ENCODE data around the gene ALDH3B1.

Gene ALDH3B1

DNA sequence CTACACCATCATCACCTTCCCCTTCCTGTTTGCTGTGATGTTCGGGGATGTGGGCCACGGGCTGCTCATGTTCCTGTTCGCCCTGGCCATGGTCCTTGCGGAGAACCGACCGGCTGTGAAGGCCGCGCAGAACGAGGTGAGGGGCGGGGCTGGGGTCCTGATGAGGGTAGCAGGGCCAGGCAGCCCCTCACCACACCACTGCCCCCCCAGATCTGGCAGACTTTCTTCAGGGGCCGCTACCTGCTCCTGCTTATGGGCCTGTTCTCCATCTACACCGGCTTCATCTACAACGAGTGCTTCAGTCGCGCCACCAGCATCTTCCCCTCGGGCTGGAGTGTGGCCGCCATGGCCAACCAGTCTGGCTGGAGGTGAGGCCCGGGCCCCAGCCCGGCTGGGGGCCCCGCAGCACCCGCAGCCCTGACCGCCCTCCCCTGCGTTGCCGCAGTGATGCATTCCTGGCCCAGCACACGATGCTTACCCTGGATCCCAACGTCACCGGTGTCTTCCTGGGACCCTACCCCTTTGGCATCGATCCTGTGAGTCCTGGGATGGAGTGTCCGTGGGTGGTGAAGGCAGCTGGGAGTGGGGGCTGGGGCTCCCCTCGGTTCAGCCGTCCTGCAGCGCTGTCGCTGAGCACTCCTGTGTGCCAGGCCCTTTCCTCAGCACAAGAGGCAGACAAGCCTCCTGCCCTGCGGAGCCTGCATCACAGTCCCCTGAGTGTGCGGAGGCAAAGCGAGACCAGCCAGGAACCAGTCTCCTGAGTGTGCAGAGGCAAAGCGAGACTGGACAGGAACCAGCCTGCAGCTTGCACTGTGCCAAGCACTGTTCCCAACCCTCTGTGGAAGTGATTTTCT lies 37.5 kb downstream of the ALDH3B1 start:
- H3K27me3 ChIP-seq (ENCODE audit: control insufficient read depth, insufficient read depth, low read length): no peaks in the 10 kb centered on the region
- H3K36me3 ChIP-seq (ENCODE audit: control insufficient read depth, insufficient read depth, low read length): peaks cover 2% of the 10 kb centered on the region; the same call in 1 of the 2 replicates
- no peak for DNase-seq (ENCODE audit: low read depth, low spot score)
- no peak overlapping the region for H3K27ac ChIP-seq (ENCODE audit: low read length)
- no CpG with 5 or more reads among the region's 37 CpGs for WGBS (ENCODE audit: insufficient coverage, insufficient read length)
- no peaks in the 10 kb centered on the region; the same call in 1 of the 2 replicates for H3K4me1 ChIP-seq (ENCODE audit: control insufficient read depth, insufficient read depth, low read length)
- H3K9me3 ChIP-seq (ENCODE audit: control insufficient read depth, insufficient read depth, low read length): no peaks in the 10 kb centered on the region
- no peak overlapping the region for H3K4me3 ChIP-seq (ENCODE audit: low read length)

GRCh38 chr11:68048681-68049508 lies 38.8 kb downstream of the ALDH3B1 start:
- Histone ChIP-seq H3K36me3 (ENCODE audit: control insufficient read depth, insufficient read depth, low read length) (peaks cover 7% of the 10 kb centered on the region), H3K27me3 (ENCODE audit: control insufficient read depth, insufficient read depth, low read length) (no peaks in the 10 kb centered on the region), H3K27ac (ENCODE audit: low read length) (no peak overlapping the region), H3K4me1 (ENCODE audit: control insufficient read depth, insufficient read depth, low read length) (no peaks in the 10 kb centered on the region; the same call in 1 of the 2 replicates), H3K9me3 (ENCODE audit: control insufficient read depth, insufficient read depth, low read length) (no peaks in the 10 kb centered on the region), H3K4me3 (ENCODE audit: low read length) (no peak overlapping the region)
- no CpG with 5 or more reads among the region's 35 CpGs for WGBS (ENCODE audit: insufficient coverage, insufficient read length)
- DNase-seq (ENCODE audit: low read depth, low spot score): no peak

DNA sequence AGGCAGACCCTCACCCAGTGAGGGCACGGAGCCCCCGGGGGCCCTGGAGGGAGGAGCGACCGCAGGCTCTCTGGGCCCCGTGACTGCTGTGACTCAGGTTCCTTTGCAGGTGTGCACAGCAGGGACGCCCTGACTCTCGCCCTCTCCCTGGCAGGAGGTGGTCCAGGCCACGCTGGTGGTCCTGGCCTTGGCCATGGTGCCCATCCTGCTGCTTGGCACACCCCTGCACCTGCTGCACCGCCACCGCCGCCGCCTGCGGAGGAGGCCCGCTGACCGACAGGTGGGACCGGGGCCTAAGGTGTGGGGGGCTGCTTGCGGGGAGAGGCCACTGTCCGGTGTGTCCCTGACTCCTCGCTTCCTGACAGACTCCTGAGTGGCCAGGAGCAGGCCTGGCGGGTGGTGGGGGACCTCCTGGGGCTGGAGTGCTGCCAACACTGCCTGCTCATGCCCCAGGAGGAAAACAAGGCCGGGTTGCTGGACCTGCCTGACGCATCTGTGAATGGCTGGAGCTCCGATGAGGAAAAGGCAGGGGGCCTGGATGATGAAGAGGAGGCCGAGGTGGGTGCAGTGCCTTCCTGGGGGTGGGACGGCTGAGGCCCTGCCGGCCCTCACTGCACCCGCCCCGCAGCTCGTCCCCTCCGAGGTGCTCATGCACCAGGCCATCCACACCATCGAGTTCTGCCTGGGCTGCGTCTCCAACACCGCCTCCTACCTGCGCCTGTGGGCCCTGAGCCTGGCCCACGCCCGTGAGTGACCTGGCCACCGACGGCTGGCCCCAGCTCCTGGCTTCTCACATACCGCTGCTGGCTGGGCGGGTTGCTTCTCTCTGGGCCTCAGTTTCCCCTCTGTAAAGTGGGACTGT lies 39.6 kb downstream of the ALDH3B1 start:
- WGBS (ENCODE audit: insufficient coverage, insufficient read length): no CpG with 5 or more reads among the region's 40 CpGs
- Histone ChIP-seq H3K27ac (ENCODE audit: low read length) (no peak overlapping the region), H3K4me3 (ENCODE audit: low read length) (no peak overlapping the region), H3K9me3 (ENCODE audit: control insufficient read depth, insufficient read depth, low read length) (no peaks in the 10 kb centered on the region), H3K4me1 (ENCODE audit: control insufficient read depth, insufficient read depth, low read length) (no peaks in the 10 kb centered on the region; the same call in 1 of the 2 replicates), H3K36me3 (ENCODE audit: control insufficient read depth, insufficient read depth, low read length) (peaks cover 12% of the 10 kb centered on the region), H3K27me3 (ENCODE audit: control insufficient read depth, insufficient read depth, low read length) (no peaks in the 10 kb centered on the region)
- DNase-seq (ENCODE audit: low read depth, low spot score): no peak

DNA sequence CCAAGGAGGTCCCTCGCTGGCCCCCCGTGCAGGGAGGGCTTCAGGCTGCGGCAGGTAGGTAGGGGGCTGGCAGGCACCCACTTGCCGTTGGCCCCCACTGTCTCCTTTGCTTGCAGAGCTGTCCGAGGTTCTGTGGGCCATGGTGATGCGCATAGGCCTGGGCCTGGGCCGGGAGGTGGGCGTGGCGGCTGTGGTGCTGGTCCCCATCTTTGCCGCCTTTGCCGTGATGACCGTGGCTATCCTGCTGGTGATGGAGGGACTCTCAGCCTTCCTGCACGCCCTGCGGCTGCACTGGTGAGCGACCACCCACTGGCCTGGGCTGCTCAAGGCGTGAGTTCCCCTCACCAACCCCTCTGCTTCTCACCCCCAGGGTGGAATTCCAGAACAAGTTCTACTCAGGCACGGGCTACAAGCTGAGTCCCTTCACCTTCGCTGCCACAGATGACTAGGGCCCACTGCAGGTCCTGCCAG lies 40.3 kb downstream of the ALDH3B1 start:
- H3K27ac ChIP-seq (ENCODE audit: low read length): no peak overlapping the region
- no peaks in the 10 kb centered on the region; the same call in 1 of the 2 replicates for H3K4me1 ChIP-seq (ENCODE audit: control insufficient read depth, insufficient read depth, low read length)
- no peak overlapping the region for H3K4me3 ChIP-seq (ENCODE audit: low read length)
- DNase-seq (ENCODE audit: low read depth, low spot score): no peak
- H3K27me3 ChIP-seq (ENCODE audit: control insufficient read depth, insufficient read depth, low read length): no peaks in the 10 kb centered on the region
- H3K36me3 ChIP-seq (ENCODE audit: control insufficient read depth, insufficient read depth, low read length): peaks cover 12% of the 10 kb centered on the region
- no peaks in the 10 kb centered on the region for H3K9me3 ChIP-seq (ENCODE audit: control insufficient read depth, insufficient read depth, low read length)
- WGBS (ENCODE audit: insufficient coverage, insufficient read length): no CpG with 5 or more reads among the region's 18 CpGs

DNA sequence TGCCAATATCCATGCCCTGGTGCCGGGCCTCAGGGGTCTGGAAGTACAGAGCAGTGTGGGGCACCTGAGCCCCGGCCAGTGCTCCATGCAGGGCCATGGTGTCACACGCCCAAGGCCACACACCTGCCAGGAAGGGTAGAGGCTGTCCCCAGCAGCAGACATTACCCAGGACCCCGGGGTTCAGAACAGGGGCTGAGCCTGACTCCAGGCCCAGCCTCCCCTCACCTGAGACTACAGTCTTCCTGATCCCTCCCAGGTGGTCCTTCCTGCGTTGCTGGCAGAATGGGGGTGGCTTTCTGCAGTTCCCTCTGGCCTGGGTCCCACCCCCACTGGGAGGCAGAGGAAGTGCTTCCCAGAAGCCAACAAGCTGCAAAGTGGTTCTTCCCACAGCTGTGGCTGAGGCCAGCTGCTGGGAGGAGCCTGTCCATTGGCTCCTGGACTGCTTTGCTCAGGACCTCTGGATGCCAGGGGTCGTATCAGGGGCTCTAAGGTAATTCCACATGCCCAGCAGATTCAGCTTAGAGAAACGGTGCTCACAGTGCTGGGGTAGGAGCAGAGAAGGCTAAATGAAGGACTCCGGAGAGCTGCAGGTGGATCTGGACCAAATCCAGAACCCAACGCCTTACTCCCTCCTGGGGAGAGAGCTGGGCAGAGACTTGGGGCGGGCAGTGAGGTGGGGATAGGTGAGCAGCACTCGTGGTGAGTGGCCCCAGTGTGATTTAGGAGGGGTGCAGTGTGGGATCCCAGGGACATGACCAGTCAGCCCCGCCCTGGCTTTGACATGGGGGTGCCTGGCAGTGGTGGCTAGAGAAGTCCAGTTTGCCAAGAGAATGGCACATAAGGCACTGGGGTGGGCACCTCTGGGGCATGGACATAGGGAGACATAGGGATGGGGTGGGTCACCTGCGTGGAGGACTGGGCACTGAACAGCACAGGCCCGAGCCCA lies 41.3 kb downstream of the ALDH3B1 start:
- Histone ChIP-seq H3K36me3 (ENCODE audit: control insufficient read depth, insufficient read depth, low read length) (peaks cover 12% of the 10 kb centered on the region), H3K9me3 (ENCODE audit: control insufficient read depth, insufficient read depth, low read length) (no peaks in the 10 kb centered on the region), H3K27ac (ENCODE audit: low read length) (no peak overlapping the region), H3K4me1 (ENCODE audit: control insufficient read depth, insufficient read depth, low read length) (no peaks in the 10 kb centered on the region; the same call in 1 of the 2 replicates), H3K4me3 (ENCODE audit: low read length) (no peak overlapping the region), H3K27me3 (ENCODE audit: control insufficient read depth, insufficient read depth, low read length) (no peaks in the 10 kb centered on the region)
- DNase-seq (ENCODE audit: low read depth, low spot score): no peak
- no CpG with 5 or more reads among the region's 14 CpGs for WGBS (ENCODE audit: insufficient coverage, insufficient read length)

- no peak for DNase-seq (ENCODE audit: low read depth, low spot score)
- Histone ChIP-seq H3K4me1 (ENCODE audit: control insufficient read depth, insufficient read depth, low read length) (no peaks in the 10 kb centered on the region; the same call in 1 of the 2 replicates), H3K36me3 (ENCODE audit: control insufficient read depth, insufficient read depth, low read length) (peaks cover 12% of the 10 kb centered on the region), H3K27me3 (ENCODE audit: control insufficient read depth, insufficient read depth, low read length) (no peaks in the 10 kb centered on the region), H3K4me3 (ENCODE audit: low read length) (no peak overlapping the region), H3K9me3 (ENCODE audit: control insufficient read depth, insufficient read depth, low read length) (no peaks in the 10 kb centered on the region), H3K27ac (ENCODE audit: low read length) (no peak overlapping the region)
- no CpG with 5 or more reads among the region's 15 CpGs for whole genome bisulfite sequencing (ENCODE audit: insufficient coverage, insufficient read length)
These were observed 42.2 kb downstream of the ALDH3B1 start for GRCh38 chr11:68052137-68052873.

DNA sequence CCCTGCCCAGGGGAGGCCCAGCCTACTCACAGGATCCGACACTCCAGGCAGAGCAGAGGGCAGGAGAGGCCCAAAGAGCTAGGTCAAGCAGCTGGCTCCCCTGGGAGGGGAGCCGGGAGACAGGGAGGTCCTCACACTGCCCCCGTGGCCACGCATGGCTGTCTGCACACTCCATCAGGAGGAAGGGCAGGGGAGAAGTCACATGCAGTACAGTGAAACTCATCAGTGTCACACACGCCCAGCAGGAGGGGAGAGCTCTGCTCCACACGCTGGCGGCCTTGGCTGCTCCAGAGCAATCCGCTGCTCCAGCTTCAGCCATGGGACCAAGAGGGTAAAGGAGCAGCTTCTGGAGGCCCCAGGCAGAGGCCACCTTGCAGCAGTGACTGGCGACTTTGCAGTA lies 43.0 kb downstream of the ALDH3B1 start:
- no peak for DNase-seq (ENCODE audit: low read depth, low spot score)
- WGBS (ENCODE audit: insufficient coverage, insufficient read length): no CpG with 5 or more reads among the region's 9 CpGs
- Histone ChIP-seq H3K4me1 (ENCODE audit: control insufficient read depth, insufficient read depth, low read length) (no peaks in the 10 kb centered on the region; the same call in 1 of the 2 replicates), H3K9me3 (ENCODE audit: control insufficient read depth, insufficient read depth, low read length) (no peaks in the 10 kb centered on the region), H3K27me3 (ENCODE audit: control insufficient read depth, insufficient read depth, low read length) (no peaks in the 10 kb centered on the region), H3K36me3 (ENCODE audit: control insufficient read depth, insufficient read depth, low read length) (peaks cover 12% of the 10 kb centered on the region), H3K4me3 (ENCODE audit: low read length) (no peak overlapping the region), H3K27ac (ENCODE audit: low read length) (no peak overlapping the region)

- Histone ChIP-seq H3K36me3 (ENCODE audit: control insufficient read depth, insufficient read depth, low read length) (peaks cover 12% of the 10 kb centered on the region), H3K4me1 (ENCODE audit: control insufficient read depth, insufficient read depth, low read length) (no peaks in the 10 kb centered on the region; the same call in 1 of the 2 replicates), H3K27me3 (ENCODE audit: control insufficient read depth, insufficient read depth, low read length) (no peaks in the 10 kb centered on the region), H3K27ac (ENCODE audit: low read length) (no peak overlapping the region), H3K9me3 (ENCODE audit: control insufficient read depth, insufficient read depth, low read length) (no peaks in the 10 kb centered on the region), H3K4me3 (ENCODE audit: low read length) (no peak overlapping the region)
- no peak for DNase-seq (ENCODE audit: low read depth, low spot score)
- WGBS (ENCODE audit: insufficient coverage, insufficient read length): no CpG with 5 or more reads among the region's 11 CpGs
These were observed 44.1 kb downstream of the ALDH3B1 start for GRCh38 chr11:68053981-68054812.
